HG02870 (cell line): ENCODE measurements around the gene CCDC102B.
"Not testable (repeated sequence)": the region's sequence is repeated elsewhere in the genome, so short reads cannot be mapped to it uniquely, and the experiment has no call there.

Experiments
- ATAC-seq: cut with Tn5 transposase; IDR thresholded peaks from one replicate; pipeline ENCODE4 v1.9.1; 2021; ENCODE audit warnings: mild to moderate bottlenecking, moderate library complexity; ENCODE audit not compliant: unreplicated experiment

The CCDC102B gene

GRCh38 chr18:68965817-68966216 lies 167.9 kb downstream of the CCDC102B start:
- ATAC-seq: no peak

- ATAC-seq: no peak
Measured at GRCh38 chr18:68969027-68969426, 171.1 kb downstream of the CCDC102B start.

- no peak for ATAC-seq
Measured at GRCh38 chr18:68972176-68972575, 174.3 kb downstream of the CCDC102B start.

GRCh38 chr18:68979737-68980136 lies 181.9 kb downstream of the CCDC102B start:
- no peak for ATAC-seq

GRCh38 chr18:68983126-68983525 lies 185.2 kb downstream of the CCDC102B start:
- ATAC-seq: no peak

- ATAC-seq: no peak
Measured at GRCh38 chr18:68984342-68984741, 186.5 kb downstream of the CCDC102B start.

GRCh38 chr18:68985172-68985820 lies 187.4 kb downstream of the CCDC102B start:
- no peak for ATAC-seq

- ATAC-seq: no peak
Measured at GRCh38 chr18:68991286-68991685, 193.4 kb downstream of the CCDC102B start.

GRCh38 chr18:68992719-68993482 lies 195.0 kb downstream of the CCDC102B start:
- ATAC-seq: no peak

- ATAC-seq: no peak
Measured at GRCh38 chr18:68995675-68996074, 197.8 kb downstream of the CCDC102B start.

- ATAC-seq: no peak
Measured at GRCh38 chr18:68997845-68998244, 200.0 kb downstream of the CCDC102B start.

- ATAC-seq: no peak
Measured at GRCh38 chr18:69000366-69000765, 202.5 kb downstream of the CCDC102B start.

- no peak for ATAC-seq
Measured at GRCh38 chr18:69002233-69002632, 204.4 kb downstream of the CCDC102B start.

- ATAC-seq: not testable (repeated sequence)
Measured at GRCh38 chr18:69006212-69006611, 208.3 kb downstream of the CCDC102B start.

- ATAC-seq: no peak
Measured at GRCh38 chr18:69008538-69008937, 210.7 kb downstream of the CCDC102B start.

GRCh38 chr18:69021211-69021805 lies 223.4 kb downstream of the CCDC102B start:
- no peak for ATAC-seq

- no peak for ATAC-seq
Measured at GRCh38 chr18:69022426-69022825, 224.5 kb downstream of the CCDC102B start.

GRCh38 chr18:69031571-69031970 lies 233.7 kb downstream of the CCDC102B start:
- ATAC-seq: no peak

GRCh38 chr18:69032009-69032408 lies 234.1 kb downstream of the CCDC102B start:
- ATAC-seq: no peak

GRCh38 chr18:69035756-69036155 lies 237.9 kb downstream of the CCDC102B start:
- no peak for ATAC-seq

- no peak for ATAC-seq
Measured at GRCh38 chr18:69044215-69044614, 246.3 kb downstream of the CCDC102B start.

- no peak for ATAC-seq
Measured at GRCh38 chr18:69064063-69064462, 266.2 kb downstream of the CCDC102B start.
